Memory B cell (primary cell): ENCODE results near the gene CDH4.
"Not testable (repeated sequence)": the region's sequence is repeated elsewhere in the genome, so short reads cannot be mapped to it uniquely, and the experiment has no call there.

Experiments
- ATAC-seq: fragments of 150-1000 bp; cut with Tn5 transposase; 2 replicates; pipeline ENCODE4 v1.10.0; 2021; ENCODE audit warnings: low read depth, mild to moderate bottlenecking, moderate library complexity
- DNase-seq, 2 donors: peaks; one replicate each; pipeline ENCODE4 v3.0.0; 2022; ENCODE audit warnings: low spot score in 2 of 2
- H3K27ac Mint-ChIP-seq: one replicate; pipeline ENCODE4 v1.8.0; 2022; ENCODE audit warnings: mild to moderate bottlenecking, moderate library complexity, mixed read lengths
- H3K27me3 Mint-ChIP-seq: one replicate; pipeline ENCODE4 v1.8.0; 2022; ENCODE audit warnings: mixed read lengths
- H3K36me3 Mint-ChIP-seq: one replicate; pipeline ENCODE4 v1.8.0; 2022; ENCODE audit warnings: mild to moderate bottlenecking, mixed read lengths
- H3K4me1 Mint-ChIP-seq: one replicate; pipeline ENCODE4 v1.8.0; 2022; ENCODE audit warnings: mixed read lengths
- H3K4me3 Mint-ChIP-seq: one replicate; pipeline ENCODE4 v1.8.0; 2022; ENCODE audit warnings: mild to moderate bottlenecking, moderate library complexity, mixed read lengths
- H3K9me3 Mint-ChIP-seq: one replicate; pipeline ENCODE4 v1.8.0; 2022; ENCODE audit warnings: mixed read lengths

CDH4 gene

DNA sequence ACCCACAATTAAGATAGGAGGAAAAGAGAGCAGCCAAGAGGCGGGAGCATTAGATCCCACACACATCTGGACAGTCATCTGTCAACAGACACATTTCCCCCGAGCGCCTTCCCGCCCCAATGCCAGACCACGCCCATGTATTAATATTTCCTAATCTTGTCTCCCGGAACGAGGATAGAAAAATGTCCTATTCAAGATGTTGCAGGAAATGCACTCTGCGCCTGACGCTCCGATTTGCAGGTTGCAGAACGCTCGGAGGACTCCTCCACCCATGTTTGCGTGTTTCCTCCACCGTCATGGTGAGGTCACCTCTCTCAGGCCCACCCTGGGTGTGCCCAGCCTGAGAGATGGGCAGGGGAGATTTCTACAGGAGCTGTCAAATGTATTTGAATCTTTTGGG, 598.4 kb downstream of the CDH4 start:
- Mint-ChIP-seq H3K27me3 (peaks cover 4% of the 10 kb centered on the region), H3K9me3 (peaks cover 2% of the 10 kb centered on the region), H3K27ac (no peak overlapping the region), H3K36me3 (no peaks in the 10 kb centered on the region), H3K4me3 (no peak overlapping the region), H3K4me1 (no peaks in the 10 kb centered on the region)
- DNase-seq = no peak
- no peak for ATAC-seq

- peaks cover 4% of the 10 kb centered on the region for H3K27me3 Mint-ChIP-seq
- H3K9me3 Mint-ChIP-seq = peaks cover 2% of the 10 kb centered on the region
Observed at GRCh38 chr20:61850926-61851900, 599.2 kb downstream of the CDH4 start.

DNA sequence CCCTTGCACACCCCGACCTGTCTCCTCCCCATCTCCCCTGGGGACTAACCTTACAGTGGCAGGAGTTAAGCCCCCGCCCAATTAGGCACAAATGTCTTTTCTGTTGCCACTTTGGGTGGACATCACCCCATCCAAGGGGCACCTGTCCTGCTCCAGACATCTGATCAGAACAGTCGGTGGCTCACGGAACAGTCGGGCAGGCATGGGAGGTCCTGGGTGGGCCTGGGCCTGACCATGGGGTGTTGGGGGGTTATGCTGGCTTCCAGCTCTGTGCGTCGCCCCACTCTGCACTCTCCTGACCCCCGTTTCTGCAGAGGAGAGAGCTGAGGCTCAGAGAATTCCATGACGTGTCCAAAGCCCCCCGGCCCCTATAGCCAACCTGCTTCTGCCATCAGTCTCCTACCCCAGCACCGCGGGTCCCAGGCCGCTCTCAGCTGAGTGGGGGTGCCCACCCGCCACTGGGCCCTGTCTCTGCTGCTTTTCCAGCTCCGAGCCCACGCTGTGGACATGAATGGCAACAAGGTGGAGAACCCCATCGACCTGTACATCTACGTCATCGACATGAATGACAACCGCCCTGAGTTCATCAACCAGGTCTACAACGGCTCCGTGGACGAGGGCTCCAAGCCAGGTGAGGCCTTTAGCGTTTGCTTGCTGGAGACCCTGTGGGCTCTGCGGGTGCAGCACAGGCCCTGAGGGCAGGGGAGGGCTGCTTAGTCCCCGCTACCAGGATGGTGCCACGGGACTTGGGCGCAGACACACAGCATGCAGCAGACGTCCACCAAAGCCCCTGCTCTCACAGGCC, 600.4 kb downstream of the CDH4 start:
- Mint-ChIP-seq H3K4me3 (no peak overlapping the region), H3K4me1 (no peaks in the 10 kb centered on the region), H3K27ac (no peak overlapping the region), H3K9me3 (no peaks in the 10 kb centered on the region), H3K36me3 (no peaks in the 10 kb centered on the region), H3K27me3 (peaks cover 1% of the 10 kb centered on the region)
- DNase-seq = no peak
- no peak for ATAC-seq

More at GRCh38 chr20:61850926-61851900, 599.2 kb downstream of the CDH4 start:
- Mint-ChIP-seq H3K4me1 (no peaks in the 10 kb centered on the region), H3K27ac (no peak overlapping the region), H3K4me3 (no peak overlapping the region), H3K36me3 (no peaks in the 10 kb centered on the region)
- ATAC-seq (no peak), DNase-seq (no peak)

DNA sequence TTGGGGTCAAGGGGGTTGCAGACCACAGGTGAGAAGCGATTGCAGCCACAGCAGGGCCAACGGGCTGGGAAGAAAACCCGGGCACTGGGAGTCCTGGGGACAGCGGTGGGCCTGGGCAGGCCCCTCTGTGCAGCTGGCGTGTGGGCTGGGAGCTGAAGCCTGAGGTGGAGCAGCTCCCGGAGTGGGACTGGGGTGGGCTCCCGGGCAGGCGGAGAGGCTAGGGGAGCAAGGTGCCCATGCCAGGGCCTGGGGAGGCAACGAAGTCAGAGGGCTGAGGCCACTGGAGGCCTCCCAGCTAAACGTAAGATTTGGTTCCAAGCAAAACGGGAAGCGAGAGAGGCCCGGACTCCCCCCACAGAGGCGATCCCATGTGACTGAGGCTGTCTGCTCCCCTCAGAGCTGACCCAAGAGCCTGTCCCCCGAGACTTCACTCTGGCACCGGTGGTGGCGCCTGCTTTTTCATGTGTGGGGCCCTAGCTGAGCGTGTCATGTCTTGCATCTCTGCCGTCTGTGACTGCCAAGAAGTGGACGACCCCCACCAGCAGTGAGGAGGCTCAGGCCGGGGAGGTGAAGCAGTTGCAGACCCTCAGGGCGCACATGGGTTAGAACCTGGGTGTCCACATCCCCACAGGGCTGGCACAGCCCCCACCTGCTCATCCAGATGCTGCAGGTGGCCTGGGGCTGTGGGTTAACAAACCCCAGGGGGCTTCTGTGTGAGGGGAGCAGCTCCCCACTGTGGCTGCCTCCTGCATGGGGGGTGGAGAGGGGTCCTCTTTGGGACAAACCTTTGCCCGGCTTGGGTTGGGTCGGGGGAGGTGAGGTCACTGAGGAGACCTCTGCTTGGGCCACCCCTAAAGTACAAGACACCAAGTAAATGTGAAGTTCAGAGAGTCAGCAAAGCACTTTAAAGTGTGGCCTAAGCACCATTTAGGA, 601.3 kb downstream of the CDH4 start:
- no peak for ATAC-seq
- Mint-ChIP-seq H3K36me3 (no peaks in the 10 kb centered on the region), H3K27ac (no peak overlapping the region), H3K27me3 (peaks cover 1% of the 10 kb centered on the region), H3K9me3 (no peaks in the 10 kb centered on the region), H3K4me3 (no peak overlapping the region), H3K4me1 (no peaks in the 10 kb centered on the region)
- no peak for DNase-seq

DNA sequence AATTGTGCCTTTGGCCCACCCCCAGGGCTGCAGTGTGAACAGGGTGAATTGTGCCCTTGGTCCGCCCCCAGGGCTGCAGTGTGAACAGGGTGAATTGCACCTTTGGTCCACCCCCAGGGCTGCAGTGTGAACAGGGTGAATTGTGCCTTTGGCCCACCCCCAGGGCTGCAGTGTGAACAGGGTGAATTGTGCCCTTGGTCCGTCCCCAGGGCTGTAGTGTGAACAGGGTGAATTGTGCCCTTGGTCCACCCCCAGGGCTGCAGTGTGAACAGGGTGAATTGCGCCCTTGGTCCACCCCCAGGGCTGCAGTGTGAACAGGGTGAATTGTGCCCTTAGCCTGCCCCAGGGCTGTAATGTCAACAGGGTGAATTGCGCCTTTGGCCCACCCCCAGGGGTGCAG, 602.5 kb downstream of the CDH4 start:
- H3K36me3 Mint-ChIP-seq, H3K27ac Mint-ChIP-seq, H3K4me3 Mint-ChIP-seq, ATAC-seq, H3K9me3 Mint-ChIP-seq, H3K4me1 Mint-ChIP-seq, H3K27me3 Mint-ChIP-seq, DNase-seq: not testable (repeated sequence)

DNA sequence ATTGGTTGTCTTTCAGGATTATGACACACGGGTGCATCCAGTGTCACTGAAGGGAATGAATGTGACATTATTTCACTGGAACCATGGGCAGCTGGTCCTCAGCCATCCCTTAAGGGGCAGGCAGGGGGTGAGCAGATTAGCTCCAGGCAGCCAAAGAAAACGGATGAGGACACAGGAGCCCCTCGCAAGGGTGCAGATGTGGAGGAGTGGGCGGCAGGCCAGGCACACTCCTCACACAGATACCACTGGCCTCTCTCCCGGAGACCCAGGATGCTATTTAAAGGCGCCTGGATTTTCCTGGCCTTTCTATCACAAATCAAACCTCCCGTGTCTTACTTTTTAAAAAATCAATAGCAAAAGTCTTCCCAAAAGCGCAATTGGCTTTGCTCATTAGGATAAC, 603.2 kb downstream of the CDH4 start:
- Mint-ChIP-seq H3K36me3 (no peaks in the 10 kb centered on the region), H3K4me3 (no peak overlapping the region), H3K27ac (no peak overlapping the region), H3K4me1 (no peaks in the 10 kb centered on the region), H3K27me3 (peaks cover 1% of the 10 kb centered on the region), H3K9me3 (no peaks in the 10 kb centered on the region)
- DNase-seq (no peak), ATAC-seq (no peak)

DNA sequence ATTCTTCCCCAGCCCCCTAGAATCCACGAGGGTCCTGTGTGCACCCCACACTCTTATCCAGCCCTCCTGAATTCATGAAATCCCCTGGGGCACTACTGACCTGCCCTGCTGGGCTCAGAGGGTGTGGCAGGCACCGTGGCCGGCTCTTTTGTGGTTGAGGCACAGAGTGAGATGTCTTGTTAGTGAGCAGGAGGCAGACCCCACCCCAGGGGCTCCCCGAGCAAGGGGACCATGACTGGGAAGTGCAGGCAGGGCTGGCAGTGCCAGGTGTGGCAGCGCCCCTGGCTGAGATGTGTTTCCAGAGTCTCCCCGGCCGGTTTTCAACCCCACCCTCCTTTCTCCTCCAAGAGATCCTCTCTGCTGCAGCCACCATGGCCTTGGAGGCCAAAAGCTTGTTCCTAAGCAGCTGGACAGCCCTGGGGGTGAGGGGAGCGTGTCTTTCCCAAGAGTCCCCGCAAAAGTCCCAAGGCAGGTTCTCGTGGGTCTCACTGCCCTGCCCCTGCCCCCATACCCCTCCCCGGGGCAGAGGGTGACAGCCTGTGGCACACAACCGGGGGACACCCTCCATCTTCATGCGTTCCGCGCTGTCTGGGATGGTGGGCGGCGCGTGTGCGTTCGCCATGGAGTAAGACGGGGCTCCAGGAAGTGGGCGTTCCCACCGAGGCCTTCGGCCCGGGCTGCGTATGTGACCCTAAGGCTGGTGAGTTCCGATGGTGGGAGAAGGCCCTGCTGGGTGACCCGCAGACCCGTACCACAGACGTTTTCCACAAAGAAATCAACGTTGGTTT, 604.8 kb downstream of the CDH4 start:
- DNase-seq = no peak
- Mint-ChIP-seq H3K9me3 (no peaks in the 10 kb centered on the region), H3K4me3 (no peak overlapping the region), H3K4me1 (no peaks in the 10 kb centered on the region), H3K27me3 (peaks cover 1% of the 10 kb centered on the region), H3K36me3 (no peaks in the 10 kb centered on the region), H3K27ac (no peak overlapping the region)
- ATAC-seq = no peak

- H3K9me3 Mint-ChIP-seq = no peaks in the 10 kb centered on the region
- H3K27ac Mint-ChIP-seq = no peak overlapping the region
- H3K4me3 Mint-ChIP-seq = no peak overlapping the region
- H3K27me3 Mint-ChIP-seq = no peaks in the 10 kb centered on the region
- no peaks in the 10 kb centered on the region for H3K36me3 Mint-ChIP-seq
- H3K4me1 Mint-ChIP-seq = no peaks in the 10 kb centered on the region
- ATAC-seq (no peak), DNase-seq (no peak)
Observed at GRCh38 chr20:61857414-61857775, 605.3 kb downstream of the CDH4 start.

GRCh38 chr20:61857884-61858283, 605.8 kb downstream of the CDH4 start:
- Mint-ChIP-seq H3K27me3 (no peaks in the 10 kb centered on the region), H3K9me3 (no peaks in the 10 kb centered on the region), H3K4me1 (no peaks in the 10 kb centered on the region), H3K27ac (no peak overlapping the region), H3K4me3 (no peak overlapping the region), H3K36me3 (no peaks in the 10 kb centered on the region)
- ATAC-seq (no peak), DNase-seq (no peak)

- Mint-ChIP-seq H3K27ac (no peak overlapping the region), H3K4me3 (no peak overlapping the region), H3K9me3 (no peaks in the 10 kb centered on the region), H3K36me3 (no peaks in the 10 kb centered on the region), H3K27me3 (no peaks in the 10 kb centered on the region), H3K4me1 (no peaks in the 10 kb centered on the region)
- ATAC-seq (no peak), DNase-seq (no peak)
Observed at GRCh38 chr20:61859767-61860166, 607.7 kb downstream of the CDH4 start.

DNA sequence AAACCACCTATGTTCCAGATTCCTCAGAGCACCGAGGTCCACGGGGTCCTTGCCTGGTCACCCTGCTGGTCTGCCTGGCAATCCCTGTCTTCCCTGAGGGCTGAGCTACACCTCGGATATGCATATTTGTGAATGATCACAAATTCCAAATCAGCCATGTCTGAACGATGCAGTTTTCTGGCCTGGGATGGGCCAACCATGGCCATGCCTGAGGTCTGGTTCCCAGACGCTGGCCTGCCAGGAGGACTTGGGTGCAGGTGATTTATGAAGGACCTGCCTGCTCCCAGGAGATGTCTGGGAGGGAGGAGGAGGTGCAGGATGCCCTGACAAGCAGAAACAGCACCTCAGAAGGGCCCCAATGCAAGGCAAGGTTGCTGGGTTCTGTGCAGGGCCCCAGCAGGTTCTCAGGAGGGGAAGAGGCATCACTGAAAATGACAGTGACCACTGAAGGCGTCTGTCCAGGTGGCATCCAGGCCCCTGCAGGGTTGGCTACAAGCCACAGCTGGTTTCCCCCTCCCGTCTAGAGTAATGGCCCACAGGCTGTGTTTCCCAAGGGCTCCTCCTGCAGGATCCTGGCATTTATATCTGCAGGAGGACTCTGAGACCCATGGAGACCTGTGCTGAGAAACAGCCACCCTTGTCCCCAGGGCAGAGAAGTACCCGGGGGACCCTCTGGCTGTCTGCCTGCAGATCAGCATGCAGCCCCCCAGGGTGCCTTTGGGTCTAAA, 608.4 kb downstream of the CDH4 start:
- no peak for DNase-seq
- Mint-ChIP-seq H3K4me1 (no peaks in the 10 kb centered on the region), H3K36me3 (no peaks in the 10 kb centered on the region), H3K4me3 (no peak overlapping the region), H3K27me3 (peaks cover 3% of the 10 kb centered on the region), H3K27ac (no peak overlapping the region), H3K9me3 (peaks cover 4% of the 10 kb centered on the region)
- ATAC-seq = no peak

DNA sequence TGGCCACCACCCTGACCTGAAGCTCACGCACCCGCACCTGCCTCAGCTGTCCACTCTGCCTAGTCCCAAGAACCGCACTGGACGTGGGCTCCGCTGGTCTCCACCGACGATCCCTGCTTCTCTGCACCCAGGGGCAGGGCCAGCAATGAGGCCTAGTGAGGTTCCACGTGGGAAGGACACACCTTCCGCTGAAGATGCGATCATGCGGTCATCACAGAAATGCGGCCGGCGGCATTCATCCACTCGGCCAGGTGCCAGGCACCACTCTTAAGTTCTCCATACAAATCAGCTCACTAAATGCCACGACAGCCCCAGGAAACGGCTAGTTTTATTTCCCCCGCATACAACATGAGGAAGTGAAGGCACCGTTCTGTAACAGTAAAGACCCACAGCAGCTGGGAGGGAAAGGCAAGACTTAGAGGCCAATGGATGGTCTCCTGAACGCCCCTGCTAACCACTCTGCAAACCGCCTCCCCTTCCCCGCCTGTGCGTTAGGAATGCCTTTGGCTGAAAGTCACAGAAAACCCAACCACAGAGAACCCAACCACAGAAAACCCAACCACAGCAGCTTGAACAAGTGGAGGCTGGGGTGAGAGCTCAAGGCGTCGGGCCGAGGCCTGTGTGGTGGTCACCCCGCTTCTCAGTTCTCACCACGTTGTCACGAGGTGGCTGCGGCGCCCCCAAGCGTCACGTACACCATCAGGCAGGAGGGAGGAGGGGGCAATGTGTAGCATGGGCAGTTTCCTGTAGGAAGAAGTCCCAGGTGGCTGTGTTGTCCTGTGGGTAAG, 609.2 kb downstream of the CDH4 start:
- Mint-ChIP-seq H3K27ac (no peak overlapping the region), H3K27me3 (peaks cover 3% of the 10 kb centered on the region), H3K9me3 (peaks cover 7% of the 10 kb centered on the region), H3K36me3 (no peaks in the 10 kb centered on the region), H3K4me1 (no peaks in the 10 kb centered on the region), H3K4me3 (no peak overlapping the region)
- ATAC-seq = no peak
- DNase-seq = no peak
